HepG2 (cell line): Measurements from ENCODE around the gene HIPK3. TPM values are rescaled to one million over a fixed set of nuclear protein-coding genes. Genes with fewer than 3 reads are reported as not detected.

Source experiments
- CREB1 ChIP-seq, 2 experiments: fragments of 450-650 bp in 1 of 2; IDR thresholded peaks; 2 replicates each; pipeline ENCODE4 v1.6.1; 2016 to 2017; ENCODE audit warnings: control low read depth in 1 of 2, mild to moderate bottlenecking in 1 of 2, missing compliant biosample characterization in 1 of 2, missing genetic modification characterization in 1 of 2
- FIP1L1 ChIP-seq: fragments of 200-400 bp; formaldehyde crosslinking; IDR thresholded peaks from 2 replicates; pipeline ENCODE4 v1.6.1; 2018; ENCODE audit warnings: low read depth, mild to moderate bottlenecking, low read length, moderate library complexity, borderline replicate concordance; ENCODE audit not compliant: insufficient read depth
- FOXA1 ChIP-seq, 2 experiments: fragments of 450-650 bp in 1 of 2; sonication (generic) in 1 of 2; formaldehyde crosslinking in 1 of 2; IDR thresholded peaks; 2 replicates each; pipeline versions ENCODE4 v1.4.0 to v1.6.1; 2016 to 2020; ENCODE audit warnings: missing genetic modification reagents in 1 of 2
- HCFC1 ChIP-seq: fragments of 150-350 bp; IDR thresholded peaks from 2 replicates; pipeline ENCODE4 v1.6.1; 2014; ENCODE audit warnings: low read depth, low read length
- JUND ChIP-seq: sonication (generic); formaldehyde crosslinking; IDR thresholded peaks from 2 replicates; pipeline ENCODE4 v1.8.0; 2022; ENCODE audit warnings: mild to moderate bottlenecking, missing genetic modification reagents
- MED1 ChIP-seq: sonication (generic); formaldehyde crosslinking; IDR thresholded peaks from 2 replicates; pipeline ENCODE4 v1.4.0; 2020; ENCODE audit warnings: missing genetic modification reagents
- MTA3 ChIP-seq: sonication (generic); formaldehyde crosslinking; IDR thresholded peaks from 2 replicates; pipeline ENCODE4 v1.4.0; 2020; ENCODE audit warnings: missing genetic modification reagents
- ONECUT2 ChIP-seq: sonication (generic); formaldehyde crosslinking; IDR thresholded peaks from 2 replicates; pipeline ENCODE4 v1.4.0; 2020; ENCODE audit warnings: missing genetic modification reagents
- PAXIP1 ChIP-seq: sonication (generic); formaldehyde crosslinking; conservative IDR thresholded peaks from 2 replicates; pipeline ENCODE4 v1.4.0; 2020; ENCODE audit warnings: mild to moderate bottlenecking, missing genetic modification reagents, moderate library complexity
- RBAK ChIP-seq: sonication (generic); formaldehyde crosslinking; IDR thresholded peaks from 2 replicates; pipeline ENCODE4 v1.5.1; 2020; ENCODE audit warnings: mild to moderate bottlenecking, missing genetic modification reagents
- RFX3 ChIP-seq: IDR thresholded peaks from 2 replicates; pipeline ENCODE4 v1.6.1; 2016; ENCODE audit warnings: missing biosample characterization, missing genetic modification reagents
- SAP130 ChIP-seq: IDR thresholded peaks from 2 replicates; pipeline ENCODE4 v1.6.1; 2016; ENCODE audit warnings: low read depth
- TAF15 ChIP-seq: fragments of 200-400 bp; formaldehyde crosslinking; IDR thresholded peaks from one replicate; pipeline ENCODE4 v1.6.1; 2018; ENCODE audit warnings: mild to moderate bottlenecking, low read depth, low read length; ENCODE audit not compliant: poor library complexity, severe bottlenecking
- ZKSCAN1 ChIP-seq: fragments of 150-350 bp; IDR thresholded peaks from 2 replicates; pipeline ENCODE4 v1.6.1; 2014; ENCODE audit warnings: low read length
- ZMYM3 ChIP-seq: sonication (generic); formaldehyde crosslinking; IDR thresholded peaks from 2 replicates; pipeline ENCODE4 v1.5.1; 2020; ENCODE audit warnings: mild to moderate bottlenecking, missing genetic modification reagents
- ZMYM4 ChIP-seq: sonication (generic); formaldehyde crosslinking; IDR thresholded peaks from 2 replicates; pipeline ENCODE4 v1.8.1; 2023; ENCODE audit warnings: mild to moderate bottlenecking, missing genetic modification reagents
- ZNF12 ChIP-seq: sonication (generic); formaldehyde crosslinking; IDR thresholded peaks from 2 replicates; pipeline ENCODE4 v1.5.0; 2020; ENCODE audit warnings: missing genetic modification reagents
- ZNF3 ChIP-seq: IDR thresholded peaks from 2 replicates; pipeline ENCODE4 v1.7.0; 2017; ENCODE audit warnings: inconsistent platforms
- ZNF414 ChIP-seq: sonication (generic); formaldehyde crosslinking; IDR thresholded peaks from 2 replicates; pipeline ENCODE4 v1.5.0; 2020; ENCODE audit warnings: missing genetic modification reagents
- ZNF460 ChIP-seq: sonication (generic); formaldehyde crosslinking; IDR thresholded peaks from 2 replicates; pipeline ENCODE4 v1.5.1; 2020; ENCODE audit warnings: missing genetic modification reagents, mild to moderate bottlenecking, borderline replicate concordance
- ZSCAN20 ChIP-seq: sonication (generic); formaldehyde crosslinking; IDR thresholded peaks from 2 replicates; pipeline ENCODE4 v1.4.0; 2020; ENCODE audit warnings: missing genetic modification reagents, mild to moderate bottlenecking, borderline replicate concordance
- polyA plus RNA-seq, 8 experiments: library from polyadenylated mRNA; depleted of rRNA in 3 of 8; stranded (reverse) in 7 of 8; unstranded in 1 of 8; fragments of >200 nt; fragmentation: Illumina TruSeq in 4 of 8; extraction: Trizol in 4 of 8; gene quantifications; 2 replicates each; pipeline versions ENCODE4 v1.2.1 to v1.2.3, GENCODE V29; 2011 to 2016; ENCODE audit warnings: low read depth in 4 of 8, missing spikeins in 1 of 8, mixed read lengths in 1 of 8; ENCODE audit not compliant: insufficient read depth in 1 of 8
- total RNA-seq, 5 experiments: library from RNA; depleted of rRNA; stranded (reverse); fragments of >200 nt; fragmentation: Illumina TruSeq; extraction: Trizol; gene quantifications; 2 replicates each; pipeline ENCODE4 v1.2.3, GENCODE V29; 2016; ENCODE audit warnings: low read depth in 1 of 5
- TF ChIP-seq, protein P1 (sequence below): sonication (generic); formaldehyde crosslinking; IDR thresholded peaks from 2 replicates; pipeline ENCODE4 v1.8.0; 2022; ENCODE audit warnings: mild to moderate bottlenecking, missing genetic modification reagents; ENCODE audit not compliant: insufficient replicate concordance
- TF ChIP-seq, protein P2 (sequence below): sonication (generic); formaldehyde crosslinking; IDR thresholded peaks from 2 replicates; pipeline ENCODE4 v1.4.0; 2020; ENCODE audit warnings: low read depth, mild to moderate bottlenecking, missing genetic modification reagents

Gene HIPK3
- total and polyA plus RNA-seq, 2 of the 13 experiments (the other 11 are each of a cell fraction or from before 2014, with no cell fraction given): 20.5 to 44.3 TPM

DNA sequence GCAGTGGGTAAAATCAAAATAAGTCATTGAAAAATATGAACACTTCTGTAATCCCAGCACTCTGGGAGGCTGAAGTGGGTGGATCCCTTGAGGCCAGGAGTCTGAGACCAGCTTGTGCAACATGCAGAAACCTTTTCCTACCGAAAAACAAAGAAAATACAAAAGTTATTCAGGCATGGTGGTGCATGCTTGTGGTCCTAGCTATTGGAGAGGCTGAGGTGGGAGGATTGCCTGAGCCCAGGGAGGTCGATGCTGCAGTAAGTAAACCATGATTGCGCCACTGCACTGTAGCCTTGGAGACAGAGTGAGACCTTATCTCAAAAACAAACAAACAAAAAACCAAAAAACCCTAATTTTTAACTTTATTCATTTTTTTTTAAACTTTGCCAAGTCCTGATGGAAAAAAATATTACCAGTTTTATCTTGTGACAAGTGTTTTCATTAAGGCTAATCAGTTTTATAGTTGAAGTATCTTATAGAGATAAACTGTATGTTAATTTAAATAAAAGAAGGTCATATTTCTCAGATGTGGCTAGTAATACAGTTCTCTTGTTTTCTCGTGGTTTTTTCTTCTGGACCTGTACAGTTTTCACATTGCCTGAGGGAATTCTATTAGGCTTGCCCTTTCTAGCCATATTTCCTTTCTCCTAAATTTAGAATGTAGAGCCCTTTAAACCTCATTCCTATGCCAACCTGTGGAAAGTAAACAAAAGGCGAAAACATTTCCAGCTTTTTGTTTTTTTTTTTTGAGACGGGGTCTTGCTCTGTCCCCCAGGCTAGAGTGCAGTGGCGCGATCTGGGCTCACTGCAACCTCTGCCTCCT is 9.4 kb downstream of the HIPK3 start (continued):
- TF ChIP-seq PAXIP1 (CRISPR knock-in tag): 0 out of 2 replicates have a peak, but pooled peaks have one; percentile 33
- peak; percentile 77 for TF ChIP-seq RFX3 (CRISPR knock-in tag)
- 0 out of 2 replicates have a peak, but pooled peaks have one; percentile 44 for TF ChIP-seq ONECUT2
- TF ChIP-seq FOXA1 (IDR thresholded peaks at IDR 0.05): no peak
- peak; percentile 77 for TF ChIP-seq FOXA1 (CRISPR knock-in tag; IDR thresholded peaks at IDR 0.05)
- no peak for TF ChIP-seq JUND (CRISPR knock-in tag)
- TF ChIP-seq, protein P1, sequence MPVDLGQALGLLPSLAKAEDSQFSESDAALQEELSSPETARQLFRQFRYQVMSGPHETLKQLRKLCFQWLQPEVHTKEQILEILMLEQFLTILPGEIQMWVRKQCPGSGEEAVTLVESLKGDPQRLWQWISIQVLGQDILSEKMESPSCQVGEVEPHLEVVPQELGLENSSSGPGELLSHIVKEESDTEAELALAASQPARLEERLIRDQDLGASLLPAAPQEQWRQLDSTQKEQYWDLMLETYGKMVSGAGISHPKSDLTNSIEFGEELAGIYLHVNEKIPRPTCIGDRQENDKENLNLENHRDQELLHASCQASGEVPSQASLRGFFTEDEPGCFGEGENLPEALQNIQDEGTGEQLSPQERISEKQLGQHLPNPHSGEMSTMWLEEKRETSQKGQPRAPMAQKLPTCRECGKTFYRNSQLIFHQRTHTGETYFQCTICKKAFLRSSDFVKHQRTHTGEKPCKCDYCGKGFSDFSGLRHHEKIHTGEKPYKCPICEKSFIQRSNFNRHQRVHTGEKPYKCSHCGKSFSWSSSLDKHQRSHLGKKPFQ (CRISPR knock-in tag): no peak
- peak; percentile 71 for TF ChIP-seq ZMYM4 (CRISPR knock-in tag)
- no peak for TF ChIP-seq CREB1 (IDR thresholded peaks at IDR 0.05)
- peak; percentile 31; the same call in 1 of the 2 replicates for TF ChIP-seq CREB1 (CRISPR knock-in tag; IDR thresholded peaks at IDR 0.05)
- no peak for TF ChIP-seq HCFC1
- TF ChIP-seq MTA3 (CRISPR knock-in tag): no peak
- TF ChIP-seq, protein P2, sequence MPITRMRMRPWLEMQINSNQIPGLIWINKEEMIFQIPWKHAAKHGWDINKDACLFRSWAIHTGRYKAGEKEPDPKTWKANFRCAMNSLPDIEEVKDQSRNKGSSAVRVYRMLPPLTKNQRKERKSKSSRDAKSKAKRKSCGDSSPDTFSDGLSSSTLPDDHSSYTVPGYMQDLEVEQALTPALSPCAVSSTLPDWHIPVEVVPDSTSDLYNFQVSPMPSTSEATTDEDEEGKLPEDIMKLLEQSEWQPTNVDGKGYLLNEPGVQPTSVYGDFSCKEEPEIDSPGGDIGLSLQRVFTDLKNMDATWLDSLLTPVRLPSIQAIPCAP (CRISPR knock-in tag): no peak
- TF ChIP-seq TAF15: no peak
- peak; percentile 18; the same call in 1 of the 2 replicates for TF ChIP-seq SAP130 (CRISPR knock-in tag)
- no peak for TF ChIP-seq ZKSCAN1
- peak; percentile 74; the same call in 1 of the 2 replicates for TF ChIP-seq RBAK (CRISPR knock-in tag)
- no peak for TF ChIP-seq FIP1L1
- peak; percentile 65; the same call in 1 of the 2 replicates for TF ChIP-seq ZNF460 (CRISPR knock-in tag)
- TF ChIP-seq ZMYM3: peak; percentile 91
- no peak for TF ChIP-seq ZSCAN20
- TF ChIP-seq ZNF3: 0 out of 2 replicates have a peak, but pooled peaks have one; percentile 61
- 0 out of 2 replicates have a peak, but pooled peaks have one; percentile 50 for TF ChIP-seq ZNF414
- 0 out of 2 replicates have a peak, but pooled peaks have one; percentile 26 for TF ChIP-seq ZNF12 (CRISPR knock-in tag)
- TF ChIP-seq MED1: peak; percentile 18; the same call in 1 of the 2 replicates
